Subcutaneous adipose tissue (tissue), 4 donors: ENCODE measurements around the gene ABCC1. TPM values are rescaled to one million over a fixed set of nuclear protein-coding genes. Genes with fewer than 3 reads are reported as not detected.

Experiments
- CTCF ChIP-seq: fragments of 450-650 bp; IDR thresholded peaks from one replicate; pipeline ENCODE4 v1.5.1; 2016; ENCODE audit warnings: low read depth, mild to moderate bottlenecking, control low read depth, antibody characterized with exemption, moderate library complexity
- total RNA-seq, 4 donors: library from RNA; depleted of rRNA; stranded (reverse); fragments of >200 nt; gene quantifications; one replicate each; pipeline ENCODE4 v1.1.0, GENCODE V29; 2016

Gene ABCC1
- total RNA-seq, 4 donors from 2014 or later = 16.1 to 23.6 (median 22.1) TPM

GRCh38 chr16:16169615-16170014 is 220.2 kb downstream of the ABCC1 start:
- TF ChIP-seq CTCF = no peak

DNA sequence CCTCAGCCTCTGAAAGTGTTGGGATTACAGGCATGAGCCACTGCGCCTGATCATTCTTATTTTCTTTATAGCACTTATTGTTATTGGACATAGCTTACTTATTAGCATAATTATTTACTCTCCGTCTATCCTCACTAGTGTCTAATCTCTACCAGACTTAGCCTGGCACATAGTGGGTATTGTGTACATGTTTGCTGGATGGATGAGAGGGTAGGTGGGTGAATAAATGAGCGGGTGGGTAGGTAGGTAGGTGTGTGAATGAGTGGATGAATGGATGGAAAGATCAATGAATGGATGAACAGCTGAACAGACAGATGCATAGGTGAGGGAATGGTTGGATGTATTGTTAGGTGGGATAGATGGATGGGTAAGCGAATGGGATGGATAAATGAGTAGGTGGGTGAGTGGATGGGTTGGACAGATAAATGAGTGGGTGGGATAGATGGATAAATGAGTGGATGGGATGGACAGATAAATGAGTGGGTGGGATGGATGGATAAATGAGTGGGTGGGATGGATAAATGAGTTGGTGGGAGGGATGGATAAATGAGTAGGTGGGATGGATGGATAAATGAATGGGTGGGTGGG is 222.0 kb downstream of the ABCC1 start:
- TF ChIP-seq CTCF = no peak

DNA sequence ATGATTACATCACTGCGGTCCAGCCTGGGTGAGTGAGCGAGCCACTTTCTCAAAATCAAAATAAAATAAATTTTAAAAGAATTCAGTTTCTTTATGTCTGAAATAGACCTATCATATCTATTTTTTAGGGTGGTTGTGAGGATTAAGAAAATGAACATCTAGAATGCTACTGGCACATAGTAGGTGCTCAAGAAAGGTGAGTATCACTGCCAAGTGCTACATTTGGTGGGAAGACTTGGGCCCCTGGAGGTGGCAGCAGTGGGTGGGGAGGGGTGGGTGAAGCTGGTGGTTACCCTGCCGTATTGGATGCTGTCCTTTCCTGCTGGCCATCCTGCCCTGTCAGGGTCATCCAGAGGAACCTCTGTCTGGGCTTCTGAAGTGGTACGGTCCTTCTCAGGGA is 223.6 kb downstream of the ABCC1 start:
- TF ChIP-seq CTCF = no peak

DNA sequence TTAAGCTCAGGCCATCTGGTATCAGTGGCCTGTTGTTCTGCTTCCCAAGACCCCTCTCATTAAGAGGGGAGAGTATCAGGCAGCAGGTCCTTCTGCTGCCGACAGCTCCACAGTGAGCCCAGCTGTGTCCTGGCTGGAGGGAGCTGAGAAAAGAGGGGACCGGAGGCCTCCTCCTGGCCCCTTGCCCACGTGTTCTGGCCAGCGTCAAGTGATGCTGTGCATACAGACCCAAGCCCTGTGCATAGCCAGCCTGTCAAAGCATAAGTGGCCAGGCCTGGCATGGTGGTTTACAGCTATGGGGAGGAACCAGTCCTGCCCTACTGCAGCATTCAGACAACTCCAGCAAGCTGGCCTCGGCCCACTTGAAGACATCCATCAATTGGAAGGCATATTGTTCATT is 225.9 kb downstream of the ABCC1 start:
- TF ChIP-seq CTCF = no peak

DNA sequence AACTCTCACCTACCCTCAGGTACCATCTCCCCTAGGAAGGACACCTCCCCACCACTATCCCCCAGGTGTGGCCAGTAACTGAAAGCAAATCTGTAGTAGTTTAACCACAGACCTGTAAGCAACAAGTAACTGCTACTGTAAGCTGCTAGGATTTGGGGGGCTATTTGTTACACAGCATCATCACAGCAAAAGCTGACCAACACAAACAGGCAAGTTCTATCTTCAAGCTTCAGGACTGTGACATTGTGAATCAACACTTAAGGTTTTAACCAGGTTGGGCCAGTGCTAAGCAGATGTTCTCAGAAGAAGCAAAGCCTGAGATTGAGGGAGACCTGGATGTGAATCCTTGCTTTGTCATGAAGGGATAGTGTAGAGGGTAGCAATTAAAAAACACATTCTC is 226.9 kb downstream of the ABCC1 start:
- TF ChIP-seq CTCF = no peak

GRCh38 chr16:16178455-16179162 is 229.2 kb downstream of the ABCC1 start:
- TF ChIP-seq CTCF = no peak

DNA sequence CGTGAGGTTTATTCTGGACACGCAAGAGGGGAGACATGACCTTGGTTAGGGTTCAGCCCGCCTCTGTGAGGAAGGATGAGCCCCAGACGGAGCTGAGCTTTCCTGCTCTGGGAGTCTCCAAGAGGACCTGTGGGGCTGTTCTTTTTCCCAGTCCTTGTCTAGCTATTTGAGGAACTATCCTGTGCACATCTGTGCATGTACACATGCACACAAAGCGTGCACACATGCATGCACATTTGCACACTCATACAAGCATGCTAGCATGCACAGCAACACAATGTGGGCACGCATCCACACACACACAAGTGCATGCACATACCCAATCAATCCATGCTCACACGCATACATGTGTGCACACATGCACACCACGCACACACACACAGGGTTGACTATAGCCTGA is 233.5 kb downstream of the ABCC1 start:
- TF ChIP-seq CTCF = no peak
